ENCODE data around the gene SPDYE6. TPM values are rescaled to one million over a fixed set of nuclear protein-coding genes. Genes with fewer than 3 reads are reported as not detected.
A peak's percentile ranks its signal among the peaks of the same experiment; 100 is the strongest.

The SPDYE6 gene
- polyA plus RNA-seq, 1 donor: 4.3 TPM

GRCh38 chr7:102317231-102318059, 38.8 kb downstream of the SPDYE6 start:
- Histone ChIP-seq H3K36me3 (ENCODE audit: control insufficient read depth, insufficient read depth, low read length) (no peaks in the 10 kb centered on the region), H3K9me3 (ENCODE audit: control insufficient read depth, low read depth, low read length) (no peaks in the 10 kb centered on the region), H3K4me3 (ENCODE audit: low read length) (no peak overlapping the region), H3K27me3 (ENCODE audit: control insufficient read depth, insufficient read depth, low read length) (peaks cover 4% of the 10 kb centered on the region), H3K4me1 (ENCODE audit: control insufficient read depth, insufficient read depth, low read length) (no peaks in the 10 kb centered on the region), H3K27ac (ENCODE audit: low read length) (no peak overlapping the region)
- no peak for DNase-seq
- WGBS (ENCODE audit: insufficient coverage, low lambda C conversion rate): no CpG with 5 or more reads among the region's 24 CpGs

- Histone ChIP-seq H3K4me1 (ENCODE audit: control insufficient read depth, insufficient read depth, low read length) (no peaks in the 10 kb centered on the region), H3K27ac (ENCODE audit: low read length) (no peak overlapping the region), H3K36me3 (ENCODE audit: control insufficient read depth, insufficient read depth, low read length) (no peaks in the 10 kb centered on the region), H3K4me3 (ENCODE audit: low read length) (no peak overlapping the region), H3K27me3 (ENCODE audit: control insufficient read depth, insufficient read depth, low read length) (no peaks in the 10 kb centered on the region), H3K9me3 (ENCODE audit: control insufficient read depth, low read depth, low read length) (no peaks in the 10 kb centered on the region)
- WGBS (ENCODE audit: insufficient coverage, low lambda C conversion rate): 83% methylated on average over 1 of the region's 22 CpGs
- no peak for DNase-seq
These were observed 42.1 kb downstream of the SPDYE6 start for GRCh38 chr7:102313997-102314780.

GRCh38 chr7:102312317-102312716, 43.9 kb downstream of the SPDYE6 start:
- Histone ChIP-seq H3K4me3 (ENCODE audit: low read length) (no peak overlapping the region), H3K36me3 (ENCODE audit: control insufficient read depth, insufficient read depth, low read length) (no peaks in the 10 kb centered on the region), H3K27me3 (ENCODE audit: control insufficient read depth, insufficient read depth, low read length) (no peaks in the 10 kb centered on the region), H3K4me1 (ENCODE audit: control insufficient read depth, insufficient read depth, low read length) (peaks cover 2% of the 10 kb centered on the region), H3K27ac (ENCODE audit: low read length) (no peak overlapping the region), H3K9me3 (ENCODE audit: control insufficient read depth, low read depth, low read length) (no peaks in the 10 kb centered on the region)
- WGBS (ENCODE audit: insufficient coverage, low lambda C conversion rate): 94% methylated on average over 1 of the region's 2 CpGs
- no peak for DNase-seq

- H3K9me3 ChIP-seq (ENCODE audit: control insufficient read depth, low read depth, low read length): no peaks in the 10 kb centered on the region
- no peak for DNase-seq
- H3K4me3 ChIP-seq (ENCODE audit: low read length): no peak overlapping the region
- no peaks in the 10 kb centered on the region for H3K27me3 ChIP-seq (ENCODE audit: control insufficient read depth, insufficient read depth, low read length)
- no peaks in the 10 kb centered on the region for H3K36me3 ChIP-seq (ENCODE audit: control insufficient read depth, insufficient read depth, low read length)
- no CpG with 5 or more reads among the region's 9 CpGs for whole genome bisulfite sequencing (ENCODE audit: insufficient coverage, low lambda C conversion rate)
- peaks cover 9% of the 10 kb centered on the region for H3K4me1 ChIP-seq (ENCODE audit: control insufficient read depth, insufficient read depth, low read length)
- no peak overlapping the region for H3K27ac ChIP-seq (ENCODE audit: low read length)
These were observed 45.8 kb downstream of the SPDYE6 start for GRCh38 chr7:102310414-102310815.

GRCh38 chr7:102306916-102307677, 49.1 kb downstream of the SPDYE6 start:
- no CpG with 5 or more reads among the region's 17 CpGs for WGBS (ENCODE audit: insufficient coverage, low lambda C conversion rate)
- Histone ChIP-seq H3K4me1 (ENCODE audit: control insufficient read depth, insufficient read depth, low read length) (peaks cover 9% of the 10 kb centered on the region), H3K27me3 (ENCODE audit: control insufficient read depth, insufficient read depth, low read length) (no peaks in the 10 kb centered on the region), H3K4me3 (ENCODE audit: low read length) (no peak overlapping the region), H3K9me3 (ENCODE audit: control insufficient read depth, low read depth, low read length) (no peaks in the 10 kb centered on the region), H3K27ac (ENCODE audit: low read length) (no peak overlapping the region), H3K36me3 (ENCODE audit: control insufficient read depth, insufficient read depth, low read length) (no peaks in the 10 kb centered on the region)
- DNase-seq: peak; percentile 60 to 90

- no peaks in the 10 kb centered on the region for H3K36me3 ChIP-seq (ENCODE audit: control insufficient read depth, insufficient read depth, low read length)
- H3K4me1 ChIP-seq (ENCODE audit: control insufficient read depth, insufficient read depth, low read length): peaks cover 9% of the 10 kb centered on the region
- no peak overlapping the region for H3K27ac ChIP-seq (ENCODE audit: low read length)
- WGBS (ENCODE audit: insufficient coverage, low lambda C conversion rate): 100% methylated on average over 3 of the region's 17 CpGs
- no peak for DNase-seq
- H3K9me3 ChIP-seq (ENCODE audit: control insufficient read depth, low read depth, low read length): peaks cover 7% of the 10 kb centered on the region
- no peak overlapping the region for H3K4me3 ChIP-seq (ENCODE audit: low read length)
- peaks cover 6% of the 10 kb centered on the region for H3K27me3 ChIP-seq (ENCODE audit: control insufficient read depth, insufficient read depth, low read length)
These were observed 50.6 kb downstream of the SPDYE6 start for GRCh38 chr7:102305414-102306268.

GRCh38 chr7:102304668-102305067, 51.6 kb downstream of the SPDYE6 start:
- Histone ChIP-seq H3K36me3 (ENCODE audit: control insufficient read depth, insufficient read depth, low read length) (no peaks in the 10 kb centered on the region), H3K27ac (ENCODE audit: low read length) (no peak overlapping the region), H3K4me3 (ENCODE audit: low read length) (no peak overlapping the region), H3K27me3 (ENCODE audit: control insufficient read depth, insufficient read depth, low read length) (peaks cover 16% of the 10 kb centered on the region), H3K9me3 (ENCODE audit: control insufficient read depth, low read depth, low read length) (peaks cover 12% of the 10 kb centered on the region), H3K4me1 (ENCODE audit: control insufficient read depth, insufficient read depth, low read length) (peaks cover 9% of the 10 kb centered on the region)
- no CpG with 5 or more reads among the region's 11 CpGs for WGBS (ENCODE audit: insufficient coverage, low lambda C conversion rate)
- no peak for DNase-seq

GRCh38 chr7:102303669-102304422, 52.4 kb downstream of the SPDYE6 start:
- no CpG with 5 or more reads among the region's 13 CpGs for WGBS (ENCODE audit: insufficient coverage, low lambda C conversion rate)
- no peak overlapping the region for H3K4me3 ChIP-seq (ENCODE audit: low read length)
- no peak for DNase-seq
- peaks cover 9% of the 10 kb centered on the region for H3K4me1 ChIP-seq (ENCODE audit: control insufficient read depth, insufficient read depth, low read length)
- H3K27ac ChIP-seq (ENCODE audit: low read length): no peak overlapping the region
- peaks cover 12% of the 10 kb centered on the region for H3K9me3 ChIP-seq (ENCODE audit: control insufficient read depth, low read depth, low read length)
- H3K27me3 ChIP-seq (ENCODE audit: control insufficient read depth, insufficient read depth, low read length): peaks cover 20% of the 10 kb centered on the region
- H3K36me3 ChIP-seq (ENCODE audit: control insufficient read depth, insufficient read depth, low read length): no peaks in the 10 kb centered on the region

- H3K36me3 ChIP-seq (ENCODE audit: control insufficient read depth, insufficient read depth, low read length): no peaks in the 10 kb centered on the region
- DNase-seq: no peak
- no CpG with 5 or more reads among the region's 6 CpGs for WGBS (ENCODE audit: insufficient coverage, low lambda C conversion rate)
- H3K9me3 ChIP-seq (ENCODE audit: control insufficient read depth, low read depth, low read length): peaks cover 12% of the 10 kb centered on the region
- H3K27me3 ChIP-seq (ENCODE audit: control insufficient read depth, insufficient read depth, low read length): peaks cover 20% of the 10 kb centered on the region
- no peak overlapping the region for H3K27ac ChIP-seq (ENCODE audit: low read length)
- H3K4me1 ChIP-seq (ENCODE audit: control insufficient read depth, insufficient read depth, low read length): peaks cover 5% of the 10 kb centered on the region
- H3K4me3 ChIP-seq (ENCODE audit: low read length): no peak overlapping the region
These were observed 54.2 kb downstream of the SPDYE6 start for GRCh38 chr7:102302025-102302424.
